Measurements from ENCODE around the gene PLA2G15. TPM values are rescaled to one million over a fixed set of nuclear protein-coding genes. Genes with fewer than 3 reads are reported as not detected.

The PLA2G15 gene
- total RNA-seq, 1 experiment from 2014 or later: 33.2 TPM

DNA sequence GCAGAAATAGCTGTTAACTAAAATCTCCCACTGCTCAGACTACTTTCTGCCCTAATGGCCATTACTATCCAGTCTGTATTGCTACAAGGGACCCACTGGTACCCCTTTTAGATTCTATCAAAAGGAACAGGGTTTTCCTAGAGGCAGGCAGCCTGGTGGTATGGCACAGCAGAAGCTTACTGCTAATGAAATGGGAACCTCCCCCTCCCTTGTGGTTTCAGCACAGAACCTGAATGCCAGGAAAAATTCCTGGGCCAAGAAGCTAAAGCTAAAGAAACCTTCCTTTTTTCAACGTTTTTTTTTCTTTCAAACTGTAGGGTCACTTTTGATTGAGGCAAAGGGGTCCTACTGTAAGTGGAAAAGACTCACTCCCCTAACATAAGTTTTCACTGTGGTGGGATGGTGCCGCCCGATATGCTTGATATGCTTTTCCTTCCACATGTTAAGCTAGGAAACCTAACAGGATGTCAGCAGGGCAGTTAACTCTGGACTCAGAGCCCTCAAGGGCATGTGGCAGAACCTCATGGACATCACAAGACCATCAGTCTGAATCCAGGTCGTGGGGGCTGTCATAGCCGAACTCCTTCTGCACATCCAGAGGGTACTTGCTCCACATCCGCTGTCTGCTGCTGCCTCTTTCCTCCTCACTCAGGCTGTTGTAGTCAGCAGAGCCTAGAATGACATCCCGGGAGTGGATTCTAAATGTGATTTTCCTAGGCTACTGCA is 55.7 kb downstream of the PLA2G15 start:
- no peak overlapping the region for H3K4me3 Mint-ChIP-seq (ENCODE audit: unreplicated experiment)
- no peaks in the 10 kb centered on the region for H3K27me3 Mint-ChIP-seq (ENCODE audit: insufficient read depth, unreplicated experiment)
- H3K4me1 ChIP-seq: peaks cover 22% of the 10 kb centered on the region
- no peaks in the 10 kb centered on the region for H3K9me3 ChIP-seq
- peaks cover 100% of the 10 kb centered on the region for H3K36me3 Mint-ChIP-seq (ENCODE audit: insufficient read depth, unreplicated experiment)
- TF ChIP-seq, protein P1, sequence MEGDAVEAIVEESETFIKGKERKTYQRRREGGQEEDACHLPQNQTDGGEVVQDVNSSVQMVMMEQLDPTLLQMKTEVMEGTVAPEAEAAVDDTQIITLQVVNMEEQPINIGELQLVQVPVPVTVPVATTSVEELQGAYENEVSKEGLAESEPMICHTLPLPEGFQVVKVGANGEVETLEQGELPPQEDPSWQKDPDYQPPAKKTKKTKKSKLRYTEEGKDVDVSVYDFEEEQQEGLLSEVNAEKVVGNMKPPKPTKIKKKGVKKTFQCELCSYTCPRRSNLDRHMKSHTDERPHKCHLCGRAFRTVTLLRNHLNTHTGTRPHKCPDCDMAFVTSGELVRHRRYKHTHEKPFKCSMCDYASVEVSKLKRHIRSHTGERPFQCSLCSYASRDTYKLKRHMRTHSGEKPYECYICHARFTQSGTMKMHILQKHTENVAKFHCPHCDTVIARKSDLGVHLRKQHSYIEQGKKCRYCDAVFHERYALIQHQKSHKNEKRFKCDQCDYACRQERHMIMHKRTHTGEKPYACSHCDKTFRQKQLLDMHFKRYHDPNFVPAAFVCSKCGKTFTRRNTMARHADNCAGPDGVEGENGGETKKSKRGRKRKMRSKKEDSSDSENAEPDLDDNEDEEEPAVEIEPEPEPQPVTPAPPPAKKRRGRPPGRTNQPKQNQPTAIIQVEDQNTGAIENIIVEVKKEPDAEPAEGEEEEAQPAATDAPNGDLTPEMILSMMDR (IDR thresholded peaks at IDR 0.05; ENCODE audit: insufficient read depth in 1 of 2, low read depth in 1 of 2, low read length in 1 of 2, severe bottlenecking in 1 of 2, unreplicated experiment in 1 of 2): no peak
- H3K9me3 Mint-ChIP-seq (ENCODE audit: unreplicated experiment): no peaks in the 10 kb centered on the region
- H3K27ac Mint-ChIP-seq (ENCODE audit: unreplicated experiment): peak overlapping the region; percentile 89
- BruUV-seq (replicated peaks): no TSS peak
- H3K27me3 ChIP-seq (replicated peaks; ENCODE audit: control insufficient read depth, insufficient read depth, low read length): no peaks in the 10 kb centered on the region
- ChIA-PET CTCF (interaction anchor here (0.7 to 1.5 kb wide), 5 partner anchors 16 to 43 kb away, joined by 3 to 6 read pairs (median 3); no protein-coding TSS in a partner anchor), POLR2A (interaction anchor here (1.4 to 4.0 kb wide), 3 partner anchors 10 to 37 kb away, joined by 4 to 20 read pairs (median 7); partner anchors contain the start of genes PRMT7, SLC7A6 and SLC7A6OS)
- peaks cover 11% of the 10 kb centered on the region for H3K36me3 ChIP-seq (ENCODE audit: control insufficient read depth, insufficient read depth, low read length)
- intact Hi-C loops (cut with micrococcal nuclease; ENCODE audit: unreplicated experiment): no loop called here
- no peak for DNase-seq
- no peak overlapping the region for H3K4me3 ChIP-seq (ENCODE audit: low read depth, low read length)
- peaks cover 49% of the 10 kb centered on the region for H3K4me1 Mint-ChIP-seq (ENCODE audit: low read depth, unreplicated experiment)

DNA sequence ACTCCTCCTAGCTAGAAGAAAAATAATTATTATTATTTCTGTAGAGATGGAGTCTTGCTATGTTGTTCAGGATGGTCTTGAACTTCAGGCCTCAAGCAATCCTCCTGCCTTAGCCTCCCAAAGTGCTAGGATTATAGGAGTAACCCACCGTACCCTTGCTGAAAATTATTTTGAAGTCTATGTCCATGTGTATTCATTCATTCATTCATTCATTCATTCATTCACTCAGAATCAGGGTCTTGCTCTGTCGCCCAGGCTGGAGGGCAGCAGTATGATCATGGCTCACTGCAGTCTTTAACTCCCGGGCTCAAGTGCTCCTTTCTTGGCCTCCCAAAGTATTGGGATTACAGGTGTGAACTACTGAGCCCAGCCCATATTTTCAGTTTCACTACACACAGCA is 61.5 kb downstream of the PLA2G15 start:
- Mint-ChIP-seq H3K27me3 (ENCODE audit: insufficient read depth, unreplicated experiment) (no peaks in the 10 kb centered on the region), H3K9me3 (ENCODE audit: unreplicated experiment) (no peaks in the 10 kb centered on the region), H3K27ac (ENCODE audit: unreplicated experiment) (no peak overlapping the region)

DNA sequence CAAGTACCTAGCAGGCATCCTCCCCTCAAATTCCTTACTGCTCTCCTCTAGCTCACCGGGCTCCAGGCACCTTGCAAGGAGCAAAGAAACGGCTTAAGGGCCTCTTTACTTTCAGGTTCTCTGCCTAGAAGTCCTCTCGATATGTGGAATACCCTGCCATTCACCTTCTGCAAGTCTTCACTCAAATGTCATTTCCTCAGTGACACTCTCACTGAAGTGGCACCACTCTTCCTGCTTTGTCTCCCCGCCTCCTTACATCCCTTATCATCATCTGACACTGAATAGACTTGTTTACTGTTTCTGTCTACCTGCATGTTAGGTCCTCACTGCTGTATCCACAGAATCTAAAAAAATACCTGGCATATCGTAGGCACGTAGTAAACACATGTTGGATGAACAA is 64.6 kb downstream of the PLA2G15 start:
- Mint-ChIP-seq H3K27ac (ENCODE audit: unreplicated experiment) (peak overlapping the region; percentile 89), H3K4me1 (ENCODE audit: low read depth, unreplicated experiment) (peaks cover 27% of the 10 kb centered on the region), H3K27me3 (ENCODE audit: insufficient read depth, unreplicated experiment) (no peaks in the 10 kb centered on the region), H3K4me3 (ENCODE audit: unreplicated experiment) (peak overlapping the region; percentile 77), H3K36me3 (ENCODE audit: insufficient read depth, unreplicated experiment) (peaks cover 84% of the 10 kb centered on the region), H3K9me3 (ENCODE audit: unreplicated experiment) (no peaks in the 10 kb centered on the region)
- no peaks in the 10 kb centered on the region for H3K27me3 ChIP-seq (replicated peaks; ENCODE audit: control insufficient read depth, insufficient read depth, low read length)
- no peak for DNase-seq
- POLR2A ChIA-PET: interaction anchor here (0.9 kb wide), 1 partner anchor 45 kb away, joined by 5 read pairs; no protein-coding TSS in a partner anchor
- intact Hi-C loops (cut with micrococcal nuclease; ENCODE audit: unreplicated experiment): loop anchor here (1.0 to 5.0 kb wide), 2 partner anchors 19 to 42 kb away; no protein-coding TSS in a partner anchor
- peaks cover 32% of the 10 kb centered on the region for H3K4me1 ChIP-seq
- TF ChIP-seq, protein P1 (IDR thresholded peaks at IDR 0.05; ENCODE audit: insufficient read depth in 1 of 2, low read depth in 1 of 2, low read length in 1 of 2, severe bottlenecking in 1 of 2, unreplicated experiment in 1 of 2): no peak
- peaks cover 1% of the 10 kb centered on the region for H3K36me3 ChIP-seq (ENCODE audit: control insufficient read depth, insufficient read depth, low read length)
- CTCF ChIA-PET: no interaction called here
- TSS peak; percentile 56 for BruUV-seq (replicated peaks)
- H3K4me3 ChIP-seq (ENCODE audit: low read depth, low read length): peak overlapping the region; percentile 65
- no peaks in the 10 kb centered on the region for H3K9me3 ChIP-seq

More for the DNA sequence above, 61.5 kb downstream of the PLA2G15 start:
- Mint-ChIP-seq H3K4me3 (ENCODE audit: unreplicated experiment) (no peak overlapping the region), H3K36me3 (ENCODE audit: insufficient read depth, unreplicated experiment) (peaks cover 88% of the 10 kb centered on the region), H3K4me1 (ENCODE audit: low read depth, unreplicated experiment) (peaks cover 10% of the 10 kb centered on the region)
- no TSS peak for BruUV-seq (replicated peaks)
- Histone ChIP-seq H3K4me3 (ENCODE audit: low read depth, low read length) (no peak overlapping the region), H3K4me1 (peaks cover 6% of the 10 kb centered on the region), H3K27me3 (replicated peaks; ENCODE audit: control insufficient read depth, insufficient read depth, low read length) (no peaks in the 10 kb centered on the region), H3K9me3 (no peaks in the 10 kb centered on the region), H3K36me3 (ENCODE audit: control insufficient read depth, insufficient read depth, low read length) (peaks cover 7% of the 10 kb centered on the region)
- intact Hi-C loops (cut with micrococcal nuclease; ENCODE audit: unreplicated experiment): no loop called here
- CTCF ChIA-PET: no interaction called here
- no peak for DNase-seq
- TF ChIP-seq, protein P1 (IDR thresholded peaks at IDR 0.05; ENCODE audit: insufficient read depth in 1 of 2, low read depth in 1 of 2, low read length in 1 of 2, severe bottlenecking in 1 of 2, unreplicated experiment in 1 of 2): no peak
- POLR2A ChIA-PET: no interaction called here

All from Caco-2 (cell line).